ENCODE data around the gene TAS2R41. TPM values are rescaled to one million over a fixed set of nuclear protein-coding genes. Genes with fewer than 3 reads are reported as not detected.

The TAS2R41 gene
- total RNA-seq, 4 donors from 2014 or later = not detected

Other genes with a start within 250 kb of the TAS2R41 start
- 100 to 1,000 TPM; 179 to 264 (median 208) TPM for gene GSTK1, start 214.4 kb upstream of the TAS2R41 start, total RNA-seq
- gene TMEM139, start 192.9 kb upstream of the TAS2R41 start, total RNA-seq = 10 to 100 TPM in 1 of 4 donors, under 1 TPM in 1, not detected in 2; 0.66 to 11.9 TPM
- gene CASP2, start 189.5 kb upstream of the TAS2R41 start, total RNA-seq = 10 to 100 TPM; 15.6 to 25.3 (median 17.6) TPM
- gene CLCN1, start 161.8 kb upstream of the TAS2R41 start, total RNA-seq = under 1 TPM in 1 of 4 donors, not detected in 3; 0.38 TPM
- 1 to 10 TPM in 1 of 4 donors, under 1 TPM in 2, not detected in 1; 0.19 to 2.4 (median 0.22) TPM for gene FAM131B, start 115.2 kb upstream of the TAS2R41 start, total RNA-seq
- 10 to 100 TPM; 26.9 to 79.9 (median 56.7) TPM for gene ZYX, start 96.5 kb upstream of the TAS2R41 start, total RNA-seq
- gene EPHA1, start 69.0 kb upstream of the TAS2R41 start, total RNA-seq = under 1 TPM in 1 of 4 donors, not detected in 3; 0.94 TPM
- under 1 TPM in 1 of 4 donors, not detected in 3; 0.82 TPM for gene TAS2R60, start 34.4 kb upstream of the TAS2R41 start, total RNA-seq
- gene CTAGE15, start 93.9 kb downstream of the TAS2R41 start, total RNA-seq = 1 to 10 TPM in 2 of 4 donors, not detected in 2; 1.3 to 1.5 TPM
- gene TCAF2, start 143.1 kb downstream of the TAS2R41 start, total RNA-seq = 1 to 10 TPM in 3 of 4 donors, under 1 TPM in 1; 0.98 to 4.0 (median 2.4) TPM